CD4-positive, CD25-positive, alpha-beta regulatory T cell (primary cell): Measurements from ENCODE around the gene COMP. TPM values are rescaled to one million over a fixed set of nuclear protein-coding genes. Genes with fewer than 3 reads are reported as not detected.
A peak's percentile ranks its signal among the peaks of the same experiment; 100 is the strongest.
"Not testable (repeated sequence)": the region's sequence is repeated elsewhere in the genome, so short reads cannot be mapped to it uniquely, and the experiment has no call there.

Experiments
- ATAC-seq, 2 donors: fragments of 150-1000 bp; cut with Tn5 transposase; one replicate each; pipeline ENCODE4 v1.10.0; 2021; ENCODE audit warnings: low read depth in 2 of 2, moderate number of reproducible peaks in 2 of 2, moderate library complexity in 1 of 2
- DNase-seq, 3 donors: peaks; one replicate each; pipeline versions ENCODE4 v3.0.0 to v3.0.0-alpha.2; 2012 to 2022; ENCODE audit warnings: mixed read lengths in 1 of 3
- H3K27ac ChIP-seq: one replicate; pipeline ENCODE4 v1.7.0; 2013; ENCODE audit warnings: mild to moderate bottlenecking, low read length; ENCODE audit not compliant: insufficient read depth, poor library complexity, severe bottlenecking
- H3K27me3 ChIP-seq: one replicate; pipeline ENCODE4 v1.7.0; 2013; ENCODE audit warnings: low read length; ENCODE audit not compliant: control insufficient read depth, insufficient read depth
- H3K36me3 ChIP-seq: one replicate; pipeline ENCODE4 v1.7.0; 2013; ENCODE audit warnings: mild to moderate bottlenecking, low read length, moderate library complexity; ENCODE audit not compliant: control insufficient read depth, insufficient read depth
- H3K4me1 ChIP-seq: 2 replicates; pipeline ENCODE4 v1.7.0; 2013; ENCODE audit warnings: mild to moderate bottlenecking, low read length; ENCODE audit not compliant: insufficient read depth, control insufficient read depth, poor library complexity, severe bottlenecking
- H3K4me3 ChIP-seq: one replicate; pipeline ENCODE4 v1.7.0; 2013; ENCODE audit warnings: low read depth, mild to moderate bottlenecking, low read length, moderate library complexity
- H3K9me3 ChIP-seq, 2 experiments: 1 replicate in 1 of 2; 2 replicates in 1 of 2; pipeline ENCODE4 v1.7.0; 2013; ENCODE audit warnings: low read length in 2 of 2, mild to moderate bottlenecking in 1 of 2, moderate library complexity in 1 of 2; ENCODE audit not compliant: control insufficient read depth in 2 of 2
- H3K27ac Mint-ChIP-seq, 3 donors: one replicate each; pipeline ENCODE4 v1.8.0; 2020 to 2022; ENCODE audit warnings: mild to moderate bottlenecking in 3 of 3, mixed read lengths in 3 of 3, moderate library complexity in 2 of 3
- H3K27me3 Mint-ChIP-seq: one replicate; pipeline ENCODE4 v1.8.0; 2022; ENCODE audit warnings: mild to moderate bottlenecking, mixed read lengths
- H3K36me3 Mint-ChIP-seq: one replicate; pipeline ENCODE4 v1.8.0; 2020; ENCODE audit warnings: mixed read lengths
- H3K4me1 Mint-ChIP-seq, 4 donors: one replicate each; pipeline ENCODE4 v1.8.0; 2020 to 2022; ENCODE audit warnings: mixed read lengths in 4 of 4, mild to moderate bottlenecking in 1 of 4
- H3K4me3 Mint-ChIP-seq, 4 donors: one replicate each; pipeline ENCODE4 v1.8.0; 2020 to 2022; ENCODE audit warnings: mild to moderate bottlenecking in 4 of 4, mixed read lengths in 4 of 4, moderate library complexity in 3 of 4
- H3K9me3 Mint-ChIP-seq, 7 donors: one replicate each; pipeline ENCODE4 v1.8.0; 2020 to 2022; ENCODE audit warnings: mixed read lengths in 7 of 7, mild to moderate bottlenecking in 3 of 7, moderate library complexity in 2 of 7
- polyA plus RNA-seq, 4 donors: library from polyadenylated mRNA; unstranded; fragments of 300-500 nt; fragmentation: Illumina TruSeq; gene quantifications; one replicate each; pipeline ENCODE4 v1.2.3, GENCODE V29; 2021
- total RNA-seq: library from RNA; stranded (reverse); gene quantifications from one replicate; pipeline ENCODE4 v1.2.3, GENCODE V29; 2022

COMP gene
- total and polyA plus RNA-seq, 5 donors from 2014 or later, result not detected

DNA sequence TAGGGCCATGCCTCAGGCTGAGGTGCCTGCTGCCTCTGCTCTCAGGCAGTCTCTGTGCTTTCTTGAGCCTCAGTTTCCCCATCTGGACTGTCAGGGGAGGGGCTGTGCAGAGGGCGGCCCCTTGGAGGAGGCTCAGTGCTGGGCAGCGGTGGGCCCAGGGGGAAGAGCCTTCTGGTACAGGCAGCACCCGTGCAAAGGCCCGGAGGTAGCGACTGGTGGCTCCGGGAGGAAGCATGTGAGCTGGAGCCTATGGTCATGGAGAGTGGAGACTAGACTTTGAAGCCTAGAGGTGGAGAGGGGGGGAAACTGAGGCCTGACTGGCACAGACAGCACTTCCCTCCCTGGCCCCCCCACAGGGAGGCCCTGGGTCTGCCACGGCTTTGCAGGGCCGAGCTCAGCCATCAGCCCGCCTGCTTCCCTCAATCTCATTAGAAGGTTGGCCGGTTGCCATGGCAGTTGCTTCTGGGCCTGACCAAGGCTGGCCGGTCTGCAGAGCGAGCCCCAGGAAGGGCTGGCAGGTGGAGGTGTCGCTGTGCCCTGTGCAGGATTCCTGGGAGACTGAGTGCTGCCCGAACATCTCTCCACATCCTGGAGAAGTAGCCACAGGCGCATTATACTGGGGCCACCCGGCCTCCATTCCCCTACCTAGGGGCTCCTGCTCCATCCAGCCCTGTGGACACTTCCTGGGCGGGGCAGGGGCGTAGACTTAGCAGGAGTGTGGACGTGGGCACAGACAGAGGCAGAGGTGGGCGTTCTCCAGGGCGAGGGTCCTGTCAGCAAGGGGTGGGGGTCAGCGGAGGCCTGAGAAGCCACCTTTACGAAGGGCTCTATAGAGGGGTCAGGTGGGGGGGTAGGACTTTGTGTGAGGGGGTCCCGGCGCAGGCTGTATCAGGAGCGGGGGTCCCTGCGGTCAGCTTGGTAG, 54.4 kb downstream of the COMP start:
- ATAC-seq (no peak), DNase-seq (no peak)
- Histone ChIP-seq H3K9me3 (no peaks in the 10 kb centered on the region), H3K27ac (no peak overlapping the region), H3K4me1 (no peaks in the 10 kb centered on the region), H3K27me3 (no peaks in the 10 kb centered on the region), H3K36me3 (no peaks in the 10 kb centered on the region), H3K4me3 (no peak overlapping the region)
- Mint-ChIP-seq H3K4me3 (no peak overlapping the region), H3K9me3 (peaks cover 0 to 2% (median 0%) of the 10 kb centered on the region in 7 donors), H3K27me3 (no peaks in the 10 kb centered on the region), H3K36me3 (no peaks in the 10 kb centered on the region), H3K4me1 (peaks cover 0 to 11% (median 4%) of the 10 kb centered on the region in 4 donors), H3K27ac (peak overlapping the region in 1 of 3 donors; percentile 56)

DNA sequence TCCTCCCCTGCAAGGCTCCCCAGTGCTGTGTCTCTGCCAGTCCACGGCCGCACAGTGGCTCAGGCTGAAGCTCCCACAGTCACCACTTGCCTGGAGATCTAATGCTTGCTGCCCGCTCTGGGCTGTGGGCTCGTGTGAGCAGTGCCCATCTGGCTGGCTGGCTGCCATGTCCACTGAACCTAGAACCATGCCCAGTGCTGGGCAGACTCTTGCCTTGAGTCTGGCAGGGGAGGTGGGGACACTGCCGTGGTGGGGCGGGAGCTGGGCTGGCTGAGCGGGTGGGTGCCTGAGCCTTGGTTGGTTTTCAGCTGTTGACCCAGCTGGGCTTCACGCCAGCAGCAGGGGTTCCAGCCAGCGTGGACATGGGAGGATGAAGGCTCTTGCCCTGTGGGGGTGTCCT, 55.4 kb downstream of the COMP start:
- Mint-ChIP-seq H3K4me3 (no peak overlapping the region), H3K27ac (no peak overlapping the region), H3K27me3 (no peaks in the 10 kb centered on the region), H3K4me1 (peaks cover 0 to 11% (median 6%) of the 10 kb centered on the region in 4 donors), H3K36me3 (no peaks in the 10 kb centered on the region), H3K9me3 (peaks cover 0 to 2% (median 0%) of the 10 kb centered on the region in 7 donors)
- H3K4me1 ChIP-seq, result no peaks in the 10 kb centered on the region
- H3K9me3 ChIP-seq, result no peaks in the 10 kb centered on the region
- no peaks in the 10 kb centered on the region for H3K27me3 ChIP-seq
- DNase-seq (no peak), ATAC-seq (no peak)
- H3K27ac ChIP-seq, result no peak overlapping the region
- H3K4me3 ChIP-seq, result no peak overlapping the region
- H3K36me3 ChIP-seq, result no peaks in the 10 kb centered on the region

- Histone ChIP-seq H3K4me1 (no peaks in the 10 kb centered on the region), H3K4me3 (no peak overlapping the region), H3K9me3 (no peaks in the 10 kb centered on the region), H3K36me3 (no peaks in the 10 kb centered on the region), H3K27ac (no peak overlapping the region), H3K27me3 (no peaks in the 10 kb centered on the region)
- DNase-seq (no peak), ATAC-seq (no peak)
- H3K27me3 Mint-ChIP-seq, result no peaks in the 10 kb centered on the region
- peaks cover 0 to 11% (median 6%) of the 10 kb centered on the region in 4 donors for H3K4me1 Mint-ChIP-seq
- no peaks in the 10 kb centered on the region for H3K36me3 Mint-ChIP-seq
- H3K4me3 Mint-ChIP-seq, result no peak overlapping the region
- H3K9me3 Mint-ChIP-seq, result peaks cover 0 to 2% (median 0%) of the 10 kb centered on the region in 7 donors
- H3K27ac Mint-ChIP-seq, result no peak overlapping the region
These were observed 55.8 kb downstream of the COMP start for GRCh38 chr19:18735324-18735723.

- not testable (repeated sequence) for ATAC-seq
- peaks cover 0 to 11% (median 6%) of the 10 kb centered on the region in 4 donors for H3K4me1 Mint-ChIP-seq
These were observed 57.3 kb downstream of the COMP start for GRCh38 chr19:18733762-18734332.

GRCh38 chr19:18733196-18733647, 57.9 kb downstream of the COMP start:
- H3K9me3 ChIP-seq, result no peaks in the 10 kb centered on the region
- Mint-ChIP-seq H3K9me3 (peaks cover 0 to 1% (median 0%) of the 10 kb centered on the region in 7 donors), H3K27ac (peak overlapping the region in 1 of 3 donors; percentile 66), H3K36me3 (no peaks in the 10 kb centered on the region), H3K4me1 (peaks cover 0 to 11% (median 6%) of the 10 kb centered on the region in 4 donors), H3K27me3 (no peaks in the 10 kb centered on the region), H3K4me3 (no peak overlapping the region)
- H3K36me3 ChIP-seq, result no peaks in the 10 kb centered on the region
- no peaks in the 10 kb centered on the region for H3K27me3 ChIP-seq
- no peak overlapping the region for H3K27ac ChIP-seq
- no peaks in the 10 kb centered on the region for H3K4me1 ChIP-seq
- no peak for DNase-seq
- ATAC-seq, result no peak
- H3K4me3 ChIP-seq, result no peak overlapping the region

More at GRCh38 chr19:18733762-18734332, 57.3 kb downstream of the COMP start:
- not testable (repeated sequence) for H3K36me3 ChIP-seq, H3K4me3 Mint-ChIP-seq, H3K4me1 ChIP-seq, H3K4me3 ChIP-seq, H3K27ac ChIP-seq, H3K9me3 ChIP-seq, H3K36me3 Mint-ChIP-seq, H3K27me3 ChIP-seq, DNase-seq, H3K27me3 Mint-ChIP-seq, H3K9me3 Mint-ChIP-seq
- peak overlapping the region in 1 of 3 donors; percentile 66 for H3K27ac Mint-ChIP-seq

Other genes with a start within 250 kb of the COMP start
- gene FKBP8, start 247.7 kb downstream of the COMP start, total RNA-seq, result 186 TPM
- gene FKBP8, start 247.7 kb downstream of the COMP start, polyA plus RNA-seq, result 100 to 1,000 TPM; 106 to 118 (median 117) TPM
- gene KXD1, start 233.4 kb downstream of the COMP start, total RNA-seq, result 90.6 TPM
- 10 to 100 TPM; 65.3 to 99.1 (median 89.9) TPM for gene KXD1, start 233.4 kb downstream of the COMP start, polyA plus RNA-seq
- gene UBA52, start 219.4 kb downstream of the COMP start, total RNA-seq, result 1,556 TPM
- gene UBA52, start 219.4 kb downstream of the COMP start, polyA plus RNA-seq, result 1,000 to 10,000 TPM; 1,213 to 1,759 (median 1,573) TPM
- gene REX1BD, start 202.5 kb downstream of the COMP start, total RNA-seq, result 87.4 TPM
- 100 to 1,000 TPM; 139 to 163 (median 148) TPM for gene REX1BD, start 202.5 kb downstream of the COMP start, polyA plus RNA-seq
- gene CRLF1, start 184.5 kb downstream of the COMP start, total RNA-seq, result not detected
- 1 to 10 TPM in 1 of 4 donors, under 1 TPM in 1, not detected in 2; 0.31 to 1.1 TPM for gene CRLF1, start 184.5 kb downstream of the COMP start, polyA plus RNA-seq
- gene TMEM59L, start 178.4 kb downstream of the COMP start, total RNA-seq, result not detected
- not detected for gene TMEM59L, start 178.4 kb downstream of the COMP start, polyA plus RNA-seq
- 16.7 TPM for gene KLHL26, start 154.3 kb downstream of the COMP start, total RNA-seq
- 1 to 10 TPM; 1.8 to 4.0 (median 2.6) TPM for gene KLHL26, start 154.3 kb downstream of the COMP start, polyA plus RNA-seq
- 20.2 TPM for gene CRTC1, start 107.6 kb downstream of the COMP start, total RNA-seq
- gene CRTC1, start 107.6 kb downstream of the COMP start, polyA plus RNA-seq, result 1 to 10 TPM in 2 of 4 donors, under 1 TPM in 2; 0.47 to 1.5 (median 0.82) TPM
- gene UPF1, start 40.7 kb upstream of the COMP start, total RNA-seq, result 140 TPM
- gene UPF1, start 40.7 kb upstream of the COMP start, polyA plus RNA-seq, result 10 to 100 TPM in 2 of 4 donors, 1 to 10 TPM in 2; 8.6 to 11.9 (median 9.8) TPM
- not detected for gene CERS1, start 104.9 kb upstream of the COMP start, total RNA-seq
- gene CERS1, start 104.9 kb upstream of the COMP start, polyA plus RNA-seq, result not detected
- 165 TPM for gene COPE, start 128.1 kb upstream of the COMP start, total RNA-seq
- 100 to 1,000 TPM; 218 to 314 (median 273) TPM for gene COPE, start 128.1 kb upstream of the COMP start, polyA plus RNA-seq
- 48.0 TPM for gene DDX49, start 128.4 kb upstream of the COMP start, total RNA-seq
- gene DDX49, start 128.4 kb upstream of the COMP start, polyA plus RNA-seq, result 10 to 100 TPM; 21.6 to 30.9 (median 26.4) TPM
- 3.6 TPM for gene HOMER3, start 149.9 kb upstream of the COMP start, total RNA-seq
- gene HOMER3, start 149.9 kb upstream of the COMP start, polyA plus RNA-seq, result 1 to 10 TPM; 2.8 to 3.9 (median 3.3) TPM
- 131 TPM for gene SUGP2, start 242.2 kb upstream of the COMP start, total RNA-seq
- 1 to 10 TPM; 6.2 to 9.7 (median 7.8) TPM for gene SUGP2, start 242.2 kb upstream of the COMP start, polyA plus RNA-seq
- gene ARMC6, start 242.3 kb upstream of the COMP start, total RNA-seq, result 14.2 TPM
- gene ARMC6, start 242.3 kb upstream of the COMP start, polyA plus RNA-seq, result 10 to 100 TPM; 23.7 to 36.5 (median 31.8) TPM